HUES6 (cell line): ENCODE data around the gene ANO1.

Experiments
- H3K27ac ChIP-seq: 2 replicates; pipeline ENCODE4 v1.7.0; 2013; ENCODE audit warnings: low read depth, mild to moderate bottlenecking, low read length, inconsistent platforms
- H3K27me3 ChIP-seq: 2 replicates; pipeline ENCODE4 v1.6.1; 2013; ENCODE audit warnings: low read length; ENCODE audit not compliant: control insufficient read depth, insufficient read depth
- H3K36me3 ChIP-seq: 2 replicates; pipeline ENCODE4 v1.6.1; 2013; ENCODE audit warnings: low read length; ENCODE audit not compliant: control insufficient read depth, insufficient read depth
- H3K4me1 ChIP-seq: 2 replicates; pipeline ENCODE4 v1.6.1; 2013; ENCODE audit warnings: low read length; ENCODE audit not compliant: control insufficient read depth, insufficient read depth
- H3K4me3 ChIP-seq: 2 replicates; pipeline ENCODE4 v1.5.1; 2013; ENCODE audit warnings: low read depth, low read length
- H3K9ac ChIP-seq: one replicate; pipeline ENCODE4 v1.6.1; 2013; ENCODE audit warnings: mild to moderate bottlenecking, low read length
- H3K9me3 ChIP-seq: 2 replicates; pipeline ENCODE4 v1.6.1; 2013; ENCODE audit warnings: low read depth, low read length; ENCODE audit not compliant: control insufficient read depth, insufficient read depth

ANO1 gene

DNA sequence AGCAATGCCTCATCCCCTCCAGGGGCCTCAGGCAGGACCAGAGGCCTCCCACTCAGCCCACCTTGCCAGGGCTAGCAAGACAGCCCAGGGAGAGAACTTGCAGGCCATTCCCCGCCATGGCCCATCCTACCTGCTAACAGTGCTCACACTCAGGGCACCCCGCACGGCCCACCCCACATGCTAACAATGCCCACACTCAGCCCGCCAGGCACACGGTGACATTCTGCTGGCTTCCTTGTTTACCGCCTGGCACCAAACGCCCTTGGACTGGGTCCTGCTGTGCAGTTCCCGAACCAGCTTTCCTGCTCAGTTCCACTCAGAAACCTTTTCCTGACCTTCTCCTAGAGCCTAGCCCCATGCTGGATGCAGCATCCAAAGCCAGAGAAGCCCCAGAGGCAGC lies 91.5 kb downstream of the ANO1 start:
- no peaks in the 10 kb centered on the region for H3K36me3 ChIP-seq
- no peak overlapping the region for H3K27ac ChIP-seq
- no peaks in the 10 kb centered on the region for H3K27me3 ChIP-seq
- no peak overlapping the region for H3K4me3 ChIP-seq
- H3K4me1 ChIP-seq, result 0 out of 2 replicates have a peak, but pooled peaks cover 1% of the 10 kb centered on the region
- no peaks in the 10 kb centered on the region for H3K9me3 ChIP-seq
- no peak overlapping the region for H3K9ac ChIP-seq

DNA sequence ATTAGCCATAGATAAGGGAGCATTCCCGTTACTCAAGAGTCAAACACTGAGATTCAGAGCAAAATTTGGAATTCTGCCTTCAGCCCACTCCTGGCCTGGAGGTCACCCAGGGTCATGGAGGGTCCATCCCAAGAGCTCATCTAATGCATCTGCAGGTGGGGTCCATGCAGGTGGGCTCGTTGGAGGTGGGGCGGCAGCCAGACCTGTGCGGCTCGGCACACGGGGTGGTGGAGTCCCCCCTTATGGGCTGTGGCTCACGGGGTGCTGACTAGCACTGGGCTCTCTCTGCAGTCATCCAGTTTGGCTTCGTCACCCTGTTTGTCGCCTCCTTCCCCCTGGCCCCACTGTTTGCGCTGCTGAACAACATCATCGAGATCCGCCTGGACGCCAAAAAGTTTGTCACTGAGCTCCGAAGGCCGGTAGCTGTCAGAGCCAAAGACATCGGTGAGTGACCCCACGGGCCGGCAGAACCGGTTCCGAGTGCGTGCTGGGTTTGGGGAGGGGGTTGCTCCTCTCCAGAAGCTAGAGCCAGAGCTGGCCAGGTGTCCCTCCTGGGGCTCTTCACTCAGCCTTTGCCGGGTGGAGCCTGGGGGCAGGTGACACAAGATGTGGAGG lies 92.6 kb downstream of the ANO1 start:
- H3K4me1 ChIP-seq, result peaks cover 10% of the 10 kb centered on the region; the same call in 1 of the 2 replicates
- H3K9ac ChIP-seq, result no peak overlapping the region
- H3K27me3 ChIP-seq, result no peaks in the 10 kb centered on the region
- no peaks in the 10 kb centered on the region for H3K9me3 ChIP-seq
- H3K27ac ChIP-seq, result no peak overlapping the region
- no peak overlapping the region for H3K4me3 ChIP-seq
- no peaks in the 10 kb centered on the region for H3K36me3 ChIP-seq

- no peaks in the 10 kb centered on the region for H3K9me3 ChIP-seq
- H3K36me3 ChIP-seq, result no peaks in the 10 kb centered on the region
- no peak overlapping the region for H3K27ac ChIP-seq
- peaks cover 10% of the 10 kb centered on the region; the same call in 1 of the 2 replicates for H3K4me1 ChIP-seq
- H3K9ac ChIP-seq, result no peak overlapping the region
- H3K4me3 ChIP-seq, result no peak overlapping the region
- H3K27me3 ChIP-seq, result no peaks in the 10 kb centered on the region
These were observed 94.9 kb downstream of the ANO1 start for GRCh38 chr11:70173018-70173417.

DNA sequence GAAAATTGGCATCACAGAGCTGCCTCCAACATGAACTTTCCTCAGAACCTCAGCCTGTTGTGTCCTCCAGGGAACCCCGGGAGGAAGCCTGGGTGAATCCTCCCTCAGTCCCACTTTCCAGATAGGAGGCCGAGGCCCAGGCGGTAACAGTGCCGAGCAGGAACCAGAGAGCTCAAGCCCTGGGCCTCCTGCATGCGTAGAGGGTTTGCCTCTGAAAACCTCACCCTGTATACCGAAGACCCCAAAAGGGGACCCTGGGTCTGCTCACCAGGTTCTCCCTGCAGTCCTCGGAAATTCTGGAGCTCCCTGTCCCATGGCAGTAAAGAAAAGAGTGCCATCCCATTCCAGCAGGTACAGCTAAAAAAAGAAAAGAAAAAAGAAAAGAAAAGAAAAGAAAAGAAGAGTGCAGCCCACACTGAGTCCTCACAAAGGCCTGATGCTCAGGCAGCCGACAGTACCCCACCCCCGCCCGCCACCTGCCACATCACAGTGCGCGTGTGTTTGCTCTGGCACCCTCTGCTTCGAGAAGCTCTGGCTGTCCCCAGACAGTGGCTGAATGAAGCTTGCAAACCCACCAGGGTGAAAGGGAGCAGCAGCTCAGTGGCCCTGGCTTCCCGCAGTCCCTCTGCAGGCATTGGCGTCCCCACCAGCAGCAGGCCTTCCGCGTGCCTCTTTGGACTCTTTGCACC lies 96.6 kb downstream of the ANO1 start:
- Histone ChIP-seq H3K27ac (no peak overlapping the region), H3K27me3 (no peaks in the 10 kb centered on the region; the same call in 1 of the 2 replicates), H3K36me3 (no peaks in the 10 kb centered on the region), H3K4me1 (peaks cover 10% of the 10 kb centered on the region; the same call in 1 of the 2 replicates), H3K4me3 (no peak overlapping the region), H3K9ac (no peak overlapping the region), H3K9me3 (no peaks in the 10 kb centered on the region)

DNA sequence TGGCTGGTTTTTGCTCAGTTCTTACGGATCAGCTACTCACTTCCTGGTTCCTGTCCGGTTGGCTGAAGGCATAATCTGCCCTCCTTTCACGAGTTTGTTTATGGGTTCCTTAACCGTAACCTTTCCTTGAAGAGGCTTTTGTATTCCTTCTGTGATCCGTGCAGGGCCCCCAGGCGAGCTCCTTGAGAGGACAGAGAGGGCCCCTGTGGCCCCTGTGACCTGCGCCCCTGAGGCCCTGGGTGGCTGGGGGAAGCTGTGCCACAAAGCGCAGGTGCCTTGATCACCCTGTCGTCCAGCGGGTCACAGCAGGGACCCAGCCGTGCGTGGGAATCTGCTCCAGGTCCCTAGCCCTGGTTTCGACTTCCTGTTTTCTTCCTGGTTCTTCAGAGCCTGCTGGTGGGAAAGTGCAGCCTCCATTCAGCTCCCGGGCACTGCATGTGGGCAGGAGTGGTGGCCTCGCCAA lies 97.2 kb downstream of the ANO1 start:
- H3K36me3 ChIP-seq, result no peaks in the 10 kb centered on the region
- no peaks in the 10 kb centered on the region for H3K9me3 ChIP-seq
- peaks cover 10% of the 10 kb centered on the region; the same call in 1 of the 2 replicates for H3K4me1 ChIP-seq
- H3K27me3 ChIP-seq, result no peaks in the 10 kb centered on the region; the same call in 1 of the 2 replicates
- no peak overlapping the region for H3K9ac ChIP-seq
- no peak overlapping the region for H3K27ac ChIP-seq
- H3K4me3 ChIP-seq, result no peak overlapping the region

GRCh38 chr11:70176940-70177689 lies 99.0 kb downstream of the ANO1 start:
- no peaks in the 10 kb centered on the region for H3K9me3 ChIP-seq

GRCh38 chr11:70180906-70181305 lies 102.8 kb downstream of the ANO1 start:
- H3K9ac ChIP-seq, result no peak overlapping the region
- no peaks in the 10 kb centered on the region for H3K9me3 ChIP-seq
- no peaks in the 10 kb centered on the region; the same call in 1 of the 2 replicates for H3K27me3 ChIP-seq
- H3K4me3 ChIP-seq, result no peak overlapping the region
- no peaks in the 10 kb centered on the region for H3K36me3 ChIP-seq
- no peak overlapping the region for H3K27ac ChIP-seq
- H3K4me1 ChIP-seq, result no peaks in the 10 kb centered on the region

More at GRCh38 chr11:70176940-70177689, 99.0 kb downstream of the ANO1 start:
- Histone ChIP-seq H3K4me3 (no peak overlapping the region), H3K27ac (no peak overlapping the region), H3K36me3 (no peaks in the 10 kb centered on the region), H3K4me1 (peaks cover 10% of the 10 kb centered on the region; the same call in 1 of the 2 replicates), H3K27me3 (no peaks in the 10 kb centered on the region; the same call in 1 of the 2 replicates), H3K9ac (no peak overlapping the region)

DNA sequence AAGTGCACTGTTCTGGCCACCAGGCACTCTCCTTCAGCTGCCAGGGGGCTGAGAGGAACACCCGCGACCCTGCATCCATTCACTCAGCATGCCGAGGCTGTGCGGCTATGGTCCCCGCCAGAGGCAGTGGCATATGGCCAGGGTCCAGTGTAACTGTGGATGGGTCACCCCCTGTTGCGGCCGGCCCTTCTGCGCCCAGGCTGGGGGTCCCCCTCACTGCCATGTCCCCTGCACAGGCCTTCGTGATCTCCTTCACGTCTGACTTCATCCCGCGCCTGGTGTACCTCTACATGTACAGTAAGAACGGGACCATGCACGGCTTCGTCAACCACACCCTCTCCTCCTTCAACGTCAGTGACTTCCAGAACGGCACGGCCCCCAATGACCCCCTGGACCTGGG lies 104.1 kb downstream of the ANO1 start:
- H3K9ac ChIP-seq, result no peak overlapping the region
- no peaks in the 10 kb centered on the region for H3K4me1 ChIP-seq

DNA sequence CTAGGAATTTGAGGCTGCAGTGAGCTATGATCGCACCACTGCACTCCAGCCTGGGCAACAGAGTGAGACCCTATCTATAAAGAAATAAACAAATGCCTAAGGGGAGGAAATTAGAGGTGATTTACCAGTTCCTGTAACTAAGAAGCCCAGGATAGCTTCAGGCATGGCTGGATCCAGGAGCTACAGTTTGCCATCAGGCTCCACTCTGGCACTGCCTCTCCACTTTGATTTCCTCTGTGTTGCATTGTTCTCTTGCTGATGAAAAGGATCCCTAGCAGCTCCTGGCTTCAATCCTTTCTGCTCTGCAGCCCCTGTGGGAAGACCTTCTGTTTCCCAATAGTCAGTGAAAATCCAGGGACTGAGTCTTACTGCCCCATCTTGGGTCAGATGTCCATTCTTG lies 104.9 kb downstream of the ANO1 start:
- no peak overlapping the region for H3K27ac ChIP-seq
- no peak overlapping the region for H3K9ac ChIP-seq
- H3K9me3 ChIP-seq, result no peaks in the 10 kb centered on the region
- H3K4me3 ChIP-seq, result no peak overlapping the region
- H3K27me3 ChIP-seq, result no peaks in the 10 kb centered on the region; the same call in 1 of the 2 replicates
- H3K36me3 ChIP-seq, result no peaks in the 10 kb centered on the region
- no peaks in the 10 kb centered on the region for H3K4me1 ChIP-seq

More for the DNA sequence above, 104.1 kb downstream of the ANO1 start:
- no peak overlapping the region for H3K4me3 ChIP-seq
- no peaks in the 10 kb centered on the region; the same call in 1 of the 2 replicates for H3K27me3 ChIP-seq
- no peaks in the 10 kb centered on the region for H3K9me3 ChIP-seq
- no peak overlapping the region for H3K27ac ChIP-seq
- no peaks in the 10 kb centered on the region for H3K36me3 ChIP-seq

- no peaks in the 10 kb centered on the region; the same call in 1 of the 2 replicates for H3K27me3 ChIP-seq
- H3K36me3 ChIP-seq, result no peaks in the 10 kb centered on the region
- no peak overlapping the region for H3K4me3 ChIP-seq
- H3K27ac ChIP-seq, result no peak overlapping the region
- no peaks in the 10 kb centered on the region for H3K4me1 ChIP-seq
- H3K9ac ChIP-seq, result no peak overlapping the region
- H3K9me3 ChIP-seq, result no peaks in the 10 kb centered on the region
These were observed 105.5 kb downstream of the ANO1 start for GRCh38 chr11:70183483-70184176.
